SK-N-SH treated with all-trans-retinoic acid at 6 μM for 48 hours (cell line): ENCODE data around the gene TRAPPC13.
"Not testable (repeated sequence)": the region's sequence is repeated elsewhere in the genome, so short reads cannot be mapped to it uniquely, and the experiment has no call there.

Source experiments
- ATAC-seq: fragments of 200-7000 bp; cut with Tn5 transposase; 3 replicates; pipeline ENCODE4 v1.9.1; 2020; ENCODE audit warnings: mild to moderate bottlenecking, moderate library complexity
- ARNTL ChIP-seq: fragments of 450-650 bp; formaldehyde crosslinking; IDR thresholded peaks from 2 replicates; pipeline ENCODE4 v1.5.0; 2020; ENCODE audit warnings: low read depth, mild to moderate bottlenecking, moderate library complexity, borderline replicate concordance
- CREB5 ChIP-seq: fragments of 250-450 bp; sonication (Bioruptor Pico); IDR thresholded peaks from 2 replicates; pipeline ENCODE4 v1.5.1; 2020; ENCODE audit warnings: low read depth, mild to moderate bottlenecking, moderate library complexity
- CSDC2 ChIP-seq: fragments of 250-450 bp; sonication (Bioruptor Pico); IDR thresholded peaks from 2 replicates; pipeline ENCODE4 v1.5.0; 2020; ENCODE audit warnings: mild to moderate bottlenecking, moderate library complexity
- ESRRG ChIP-seq: fragments of 250-450 bp; sonication (Bioruptor Pico); IDR thresholded peaks from 2 replicates; pipeline ENCODE4 v1.6.1; 2021; ENCODE audit warnings: mild to moderate bottlenecking
- GLIS3 ChIP-seq: fragments of 250-450 bp; sonication (Bioruptor Pico); IDR thresholded peaks from 2 replicates; pipeline ENCODE4 v1.5.0; 2020; ENCODE audit warnings: mild to moderate bottlenecking, moderate library complexity
- ISL1 ChIP-seq: fragments of 250-450 bp; sonication (Bioruptor Pico); IDR thresholded peaks from 2 replicates; pipeline ENCODE4 v2.1.2; 2022; ENCODE audit warnings: mild to moderate bottlenecking, moderate library complexity
- OSR1 ChIP-seq: fragments of 250-450 bp; sonication (Bioruptor Pico); IDR thresholded peaks from 2 replicates; pipeline ENCODE4 v1.8.0; 2022; ENCODE audit warnings: moderate library complexity, mild to moderate bottlenecking, inconsistent platforms
- PATZ1 ChIP-seq: fragments of 250-450 bp; sonication (Bioruptor Pico); IDR thresholded peaks from 2 replicates; pipeline ENCODE4 v1.8.0; 2020; ENCODE audit warnings: mild to moderate bottlenecking, moderate library complexity, borderline replicate concordance
- POU6F1 ChIP-seq: fragments of 250-450 bp; sonication (Bioruptor Pico); IDR thresholded peaks from 2 replicates; pipeline ENCODE4 v1.8.0; 2021; ENCODE audit warnings: low read depth, mild to moderate bottlenecking, moderate library complexity, borderline replicate concordance
- PPARA ChIP-seq: fragments of 250-450 bp; sonication (Bioruptor Pico); IDR thresholded peaks from 2 replicates; pipeline ENCODE4 v1.5.0; 2020; ENCODE audit warnings: mild to moderate bottlenecking, borderline replicate concordance
- SNAI2 ChIP-seq: fragments of 250-450 bp; sonication (Bioruptor Pico); IDR thresholded peaks from 2 replicates; pipeline ENCODE4 v1.5.0; 2020; ENCODE audit warnings: mild to moderate bottlenecking, moderate library complexity
- TOX ChIP-seq: fragments of 250-450 bp; sonication (Bioruptor Pico); IDR thresholded peaks from 2 replicates; pipeline ENCODE4 v1.8.0; 2021; ENCODE audit warnings: mild to moderate bottlenecking, moderate library complexity, borderline replicate concordance
- TSHZ2 ChIP-seq: fragments of 250-450 bp; sonication (Bioruptor Pico); IDR thresholded peaks from 2 replicates; pipeline ENCODE4 v1.5.0; 2020; ENCODE audit warnings: mild to moderate bottlenecking, moderate library complexity
- ZC3H10 ChIP-seq: fragments of 250-450 bp; sonication (Bioruptor Pico); IDR thresholded peaks from 2 replicates; pipeline ENCODE4 v1.5.1; 2021; ENCODE audit warnings: mild to moderate bottlenecking, moderate library complexity
- ZFP3 ChIP-seq: fragments of 250-450 bp; sonication (Bioruptor Pico); IDR thresholded peaks from 2 replicates; pipeline ENCODE4 v1.5.0; 2020; ENCODE audit warnings: mild to moderate bottlenecking, moderate library complexity
- ZFP30 ChIP-seq: fragments of 450-650 bp; formaldehyde crosslinking; IDR thresholded peaks from 2 replicates; pipeline ENCODE4 v1.5.0; 2022; ENCODE audit warnings: mild to moderate bottlenecking, moderate library complexity
- ZNF70 ChIP-seq: fragments of 450-650 bp; formaldehyde crosslinking; IDR thresholded peaks from 2 replicates; pipeline ENCODE4 v1.5.0; 2020; ENCODE audit warnings: mild to moderate bottlenecking, moderate library complexity
- ZNF8 ChIP-seq: fragments of 450-650 bp; formaldehyde crosslinking; IDR thresholded peaks from 2 replicates; pipeline ENCODE4 v1.5.0; 2020; ENCODE audit warnings: mild to moderate bottlenecking, moderate library complexity

The TRAPPC13 gene

GRCh38 chr5:65620021-65620420 is 4.8 kb upstream of the TRAPPC13 start:
- TF ChIP-seq TSHZ2 (CRISPR knock-in tag) (no peak), ZC3H10 (no peak), GLIS3 (no peak), CREB5 (CRISPR knock-in tag) (no peak), SNAI2 (no peak), ESRRG (no peak), ZFP3 (no peak), ZNF8 (CRISPR knock-in tag) (no peak), ISL1 (CRISPR knock-in tag) (no peak), CSDC2 (CRISPR knock-in tag) (no peak), ARNTL (CRISPR knock-in tag) (no peak), PATZ1 (no peak), ZNF70 (CRISPR knock-in tag) (no peak)
- ATAC-seq, result no peak

GRCh38 chr5:65621961-65622360 is 2.9 kb upstream of the TRAPPC13 start:
- ATAC-seq, result not testable (repeated sequence)

GRCh38 chr5:65623482-65623881 is 1.3 kb upstream of the TRAPPC13 start:
- no peak; the same call in 2 of the 3 replicates for ATAC-seq
- TF ChIP-seq GLIS3 (no peak), OSR1 (CRISPR knock-in tag) (no peak), POU6F1 (CRISPR knock-in tag) (no peak), ISL1 (CRISPR knock-in tag) (no peak), PATZ1 (no peak), TSHZ2 (CRISPR knock-in tag) (no peak), ZFP30 (CRISPR knock-in tag) (no peak), TOX (no peak), PPARA (no peak)
